ENCODE results near the gene NXPE3.
"Not testable (repeated sequence)": the region's sequence is repeated elsewhere in the genome, so short reads cannot be mapped to it uniquely, and the experiment has no call there.

The NXPE3 gene

DNA sequence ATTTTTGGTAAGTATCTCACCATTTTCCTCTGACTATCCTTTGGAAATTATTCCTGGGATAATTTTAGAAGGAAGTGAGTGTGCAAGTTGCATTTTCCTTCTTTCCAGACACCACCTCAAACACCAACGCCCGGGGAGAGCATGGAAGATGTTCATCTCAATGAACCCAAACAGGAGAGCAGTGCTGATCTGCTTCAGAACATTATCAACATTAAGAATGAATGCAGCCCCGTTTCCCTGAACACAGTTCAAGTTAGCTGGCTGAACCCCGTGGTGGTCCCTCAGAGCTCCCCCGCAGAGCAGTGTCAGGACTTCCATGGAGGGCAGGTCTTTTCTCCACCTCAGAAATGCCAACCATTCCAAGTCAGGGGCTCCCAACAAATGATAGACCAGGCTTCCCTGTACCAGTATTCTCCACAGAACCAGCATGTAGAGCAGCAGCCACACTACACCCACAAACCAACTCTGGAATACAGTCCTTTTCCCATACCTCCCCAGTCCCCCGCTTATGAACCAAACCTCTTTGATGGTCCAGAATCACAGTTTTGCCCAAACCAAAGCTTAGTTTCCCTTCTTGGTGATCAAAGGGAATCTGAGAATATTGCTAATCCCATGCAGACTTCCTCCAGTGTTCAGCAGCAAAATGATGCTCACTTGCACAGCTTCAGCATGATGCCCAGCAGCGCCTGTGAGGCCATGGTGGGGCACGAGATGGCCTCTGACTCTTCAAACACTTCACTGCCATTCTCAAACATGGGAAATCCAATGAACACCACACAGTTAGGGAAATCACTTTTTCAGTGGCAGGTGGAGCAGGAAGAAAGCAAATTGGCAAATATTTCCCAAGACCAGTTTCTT, 74.2 kb downstream of the NXPE3 start:
- DNase-seq (ENCODE audit: low spot score): no peak

DNA sequence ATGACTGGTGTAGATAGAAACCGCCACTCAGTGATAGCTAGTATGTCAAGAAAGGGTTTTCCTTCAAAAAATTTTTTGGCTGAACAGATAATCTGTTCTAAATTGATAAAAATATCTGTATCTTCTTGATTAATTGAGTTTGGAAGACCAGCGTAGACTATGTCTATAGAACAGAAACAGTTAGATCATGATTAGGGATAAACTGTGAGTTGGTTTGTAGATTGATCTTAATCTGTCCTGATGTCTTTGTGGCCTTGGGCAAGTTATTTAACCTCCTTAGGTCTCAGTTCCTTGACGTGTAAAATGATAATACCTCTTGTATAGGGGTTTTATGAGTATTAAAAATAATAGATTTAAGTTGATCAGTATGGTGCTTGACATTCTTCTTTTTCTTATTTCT, 75.0 kb downstream of the NXPE3 start:
- DNase-seq (ENCODE audit: low spot score): no peak

DNA sequence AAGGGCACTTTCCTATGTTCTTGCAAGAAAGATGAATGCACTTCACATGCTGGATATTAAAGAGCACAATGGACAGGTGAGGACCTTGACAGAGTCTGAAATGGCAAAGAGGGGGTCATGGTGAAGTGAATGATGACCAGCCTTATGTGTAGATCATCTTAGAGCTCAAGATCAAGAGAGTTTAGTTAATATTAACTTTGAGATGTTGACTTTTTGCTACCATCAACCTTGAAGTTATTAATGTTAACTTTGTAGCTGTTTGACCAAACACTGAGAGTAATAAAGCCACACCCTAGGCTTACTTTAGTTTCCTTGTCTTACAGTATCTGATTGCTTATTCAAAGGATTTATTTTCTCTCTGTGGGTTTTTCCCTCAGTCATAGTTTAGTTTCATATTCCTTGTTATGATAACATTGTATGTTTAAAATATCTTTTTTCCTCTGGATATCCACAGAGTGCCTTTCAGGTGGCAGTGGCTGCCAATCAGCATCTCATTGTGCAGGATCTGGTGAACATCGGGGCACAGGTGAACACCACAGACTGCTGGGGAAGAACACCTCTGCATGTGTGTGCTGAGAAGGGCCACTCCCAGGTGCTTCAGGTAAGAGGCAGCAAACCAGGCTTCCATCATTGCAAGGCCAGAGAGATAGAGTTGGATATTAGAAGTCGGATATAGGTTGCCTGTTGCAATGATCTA, 75.7 kb downstream of the NXPE3 start:
- peak; percentile 64 for DNase-seq (ENCODE audit: low spot score)

DNA sequence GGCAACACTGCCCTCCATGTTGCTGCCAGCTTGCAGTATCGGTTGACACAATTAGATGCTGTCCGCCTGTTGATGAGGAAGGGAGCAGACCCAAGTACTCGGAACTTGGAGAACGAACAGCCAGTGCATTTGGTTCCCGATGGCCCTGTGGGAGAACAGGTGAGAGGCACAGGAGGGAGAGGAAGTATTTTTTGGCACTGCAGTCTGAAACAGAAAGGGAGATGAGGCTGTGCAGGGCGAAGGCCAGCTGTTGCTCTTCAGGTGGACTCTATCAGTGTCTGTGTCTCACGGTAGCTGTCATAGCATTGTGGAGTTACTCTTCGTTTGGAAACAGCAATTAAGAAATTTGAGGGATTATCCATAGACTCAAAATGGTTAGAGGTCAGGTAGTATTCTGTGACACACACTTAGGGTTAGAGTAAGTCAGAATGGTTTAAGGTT, 78.3 kb downstream of the NXPE3 start:
- no peak for DNase-seq (ENCODE audit: low spot score)

DNA sequence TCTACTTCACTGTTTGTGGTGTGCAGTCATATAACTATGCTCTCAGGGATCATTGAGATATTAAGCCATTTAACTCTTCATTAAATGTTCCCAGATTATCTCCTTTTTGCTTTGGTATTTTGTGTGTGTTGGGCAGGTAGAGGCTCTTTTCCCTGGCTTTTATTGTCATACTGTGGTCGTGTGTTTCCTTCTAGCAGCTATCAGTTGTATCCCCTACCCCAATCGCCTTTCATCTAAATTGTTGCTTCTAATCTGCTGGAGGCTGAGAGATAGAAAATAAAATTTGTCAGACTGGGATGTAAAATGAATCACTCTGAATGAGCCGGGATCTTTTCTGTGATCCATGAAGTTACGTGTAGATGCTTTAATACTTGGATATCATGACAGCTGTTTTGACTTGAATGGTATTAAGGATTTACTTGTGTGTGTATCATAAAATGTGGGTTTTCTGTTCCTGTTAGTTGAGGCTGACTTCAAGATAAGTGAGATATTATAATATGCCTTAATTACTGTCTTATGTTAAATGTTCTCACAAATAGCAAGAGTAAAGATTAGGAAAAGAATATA, 79.5 kb downstream of the NXPE3 start:
- DNase-seq (ENCODE audit: low spot score): no peak

DNA sequence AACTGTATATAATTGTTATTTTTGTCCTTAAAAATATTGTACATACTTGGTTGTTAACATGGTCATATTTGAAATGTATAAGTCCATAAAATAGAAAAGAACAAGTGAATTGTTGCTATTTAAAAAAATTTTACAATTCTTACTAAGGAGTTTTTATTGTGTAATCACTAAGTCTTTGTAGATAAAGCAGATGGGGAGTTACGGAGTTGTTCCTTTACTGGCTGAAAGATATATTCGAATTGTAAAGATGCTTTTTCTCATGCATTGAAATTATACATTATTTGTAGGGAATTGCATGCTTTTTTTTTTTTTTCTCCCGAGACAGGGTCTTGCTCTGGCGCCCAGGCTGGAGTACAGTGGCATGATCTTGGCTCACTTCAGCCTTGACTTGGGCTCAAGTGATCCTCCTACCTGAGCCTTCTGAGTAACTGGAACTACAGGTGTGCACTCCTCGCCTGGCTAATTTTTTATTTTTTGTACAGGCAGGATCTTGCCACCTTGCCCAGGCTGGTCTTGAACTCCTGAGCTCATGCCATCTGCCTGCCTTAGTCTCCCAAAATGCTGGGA, 81.0 kb downstream of the NXPE3 start:
- no peak for DNase-seq (ENCODE audit: low spot score)

DNA sequence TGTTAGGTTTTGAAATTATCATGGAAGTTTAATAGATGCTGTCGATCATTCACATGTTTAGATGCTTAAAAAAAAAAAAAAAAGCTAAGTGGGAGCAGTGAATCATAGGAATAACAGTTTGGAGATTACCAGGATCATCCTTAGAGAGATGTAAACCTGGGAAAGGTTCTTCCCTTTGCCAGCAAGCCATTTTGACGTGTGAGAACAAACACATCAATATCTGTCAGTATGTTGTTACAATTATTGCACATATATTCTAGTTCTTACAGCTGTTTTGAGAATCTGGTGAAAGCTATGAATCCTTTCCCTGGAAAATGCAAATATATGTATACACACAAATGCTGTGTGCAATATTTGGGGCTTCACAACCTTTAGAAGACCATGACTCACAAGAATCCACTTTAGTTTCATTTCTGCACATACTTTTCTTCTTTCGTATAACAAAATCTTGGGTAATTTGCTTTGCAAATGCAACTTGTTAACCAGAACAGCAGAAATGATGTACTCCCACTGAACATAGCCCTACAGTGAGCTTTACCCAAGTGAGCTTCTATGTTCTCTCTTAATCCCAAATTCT, 82.3 kb downstream of the NXPE3 start:
- no peak for DNase-seq (ENCODE audit: low spot score)

DNA sequence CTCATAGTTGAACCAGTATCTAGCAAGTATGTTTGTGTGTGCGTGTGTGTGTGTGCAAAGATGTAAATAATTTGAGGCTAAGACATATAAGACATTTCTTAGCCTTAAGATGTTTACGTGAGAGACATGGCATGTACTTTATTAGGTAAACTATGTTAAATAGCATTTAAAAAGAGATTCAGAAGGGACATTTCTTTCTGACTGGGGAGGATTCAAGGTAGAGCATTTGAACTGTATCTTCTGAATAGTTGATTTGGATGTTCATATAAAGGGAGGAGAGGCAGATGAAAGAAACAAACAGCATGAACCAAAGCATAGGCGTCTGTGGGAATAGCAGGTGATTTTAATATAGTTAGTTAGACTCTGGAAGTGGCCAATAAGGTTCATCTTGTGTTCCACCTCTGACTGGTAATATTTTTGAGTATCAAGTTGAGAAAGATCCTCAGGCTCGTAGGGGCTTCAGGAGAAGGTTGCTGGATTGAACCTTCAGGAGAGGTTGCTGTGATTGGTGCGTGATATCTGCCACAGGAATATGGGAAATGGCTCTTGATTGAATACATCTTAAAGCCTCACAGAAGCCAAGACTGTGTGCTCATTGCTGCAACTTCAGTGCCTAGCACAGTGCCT, 82.9 kb downstream of the NXPE3 start:
- DNase-seq (ENCODE audit: low spot score): no peak

DNA sequence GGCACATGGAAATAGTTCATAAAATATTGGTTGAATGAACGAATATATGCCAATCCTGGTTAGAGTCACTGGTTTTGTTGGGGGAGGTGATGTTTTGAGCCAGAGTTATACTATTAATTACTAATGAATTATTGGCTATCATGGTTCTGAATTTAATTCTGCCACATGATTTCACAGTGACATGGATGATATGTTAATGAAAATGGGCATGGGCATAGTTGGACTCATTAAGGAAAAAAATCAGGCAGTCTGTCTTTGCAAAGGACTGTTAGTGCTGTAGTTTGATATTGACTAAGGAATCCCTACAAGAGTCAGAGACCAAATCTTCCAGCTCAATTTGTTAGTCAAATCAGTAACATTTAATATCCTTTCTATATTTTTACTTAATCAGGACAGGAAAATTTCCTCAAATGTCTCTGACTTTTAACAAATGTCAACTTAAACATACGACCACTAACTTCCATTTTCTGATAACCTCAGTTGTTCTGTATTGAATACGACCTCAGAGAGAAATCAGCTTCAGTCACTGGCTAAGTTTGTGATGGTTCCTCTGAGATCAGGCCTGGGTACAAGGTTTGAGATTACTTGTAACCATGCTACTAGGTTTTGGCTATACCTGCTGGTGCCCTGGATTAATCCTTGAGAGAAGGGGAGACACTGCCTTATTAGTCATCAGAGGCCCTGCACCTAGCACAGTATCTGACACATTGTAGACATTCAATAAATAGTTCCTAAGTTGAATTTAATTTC, 83.6 kb downstream of the NXPE3 start:
- DNase-seq (ENCODE audit: low spot score): no peak

DNA sequence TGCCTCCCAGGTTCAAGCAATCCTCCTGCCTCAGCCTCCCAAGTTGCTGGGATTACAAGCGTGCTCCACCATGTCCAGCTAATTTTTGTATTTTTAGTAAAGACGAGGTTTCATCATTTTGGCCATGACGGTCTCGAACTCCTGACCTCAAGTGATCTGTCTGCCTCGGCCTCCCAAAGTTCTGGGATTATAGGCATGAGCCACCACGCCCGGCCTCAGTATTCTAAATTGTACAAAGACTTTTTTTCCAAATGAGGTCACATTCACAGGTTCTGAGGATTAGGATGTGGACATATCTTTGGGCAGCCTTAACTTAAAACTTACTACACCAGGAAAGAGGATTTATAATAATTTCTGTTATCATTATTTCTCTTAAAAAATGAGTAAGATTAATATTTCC, 85.9 kb downstream of the NXPE3 start:
- not testable (repeated sequence) for DNase-seq (ENCODE audit: low spot score)

DNA sequence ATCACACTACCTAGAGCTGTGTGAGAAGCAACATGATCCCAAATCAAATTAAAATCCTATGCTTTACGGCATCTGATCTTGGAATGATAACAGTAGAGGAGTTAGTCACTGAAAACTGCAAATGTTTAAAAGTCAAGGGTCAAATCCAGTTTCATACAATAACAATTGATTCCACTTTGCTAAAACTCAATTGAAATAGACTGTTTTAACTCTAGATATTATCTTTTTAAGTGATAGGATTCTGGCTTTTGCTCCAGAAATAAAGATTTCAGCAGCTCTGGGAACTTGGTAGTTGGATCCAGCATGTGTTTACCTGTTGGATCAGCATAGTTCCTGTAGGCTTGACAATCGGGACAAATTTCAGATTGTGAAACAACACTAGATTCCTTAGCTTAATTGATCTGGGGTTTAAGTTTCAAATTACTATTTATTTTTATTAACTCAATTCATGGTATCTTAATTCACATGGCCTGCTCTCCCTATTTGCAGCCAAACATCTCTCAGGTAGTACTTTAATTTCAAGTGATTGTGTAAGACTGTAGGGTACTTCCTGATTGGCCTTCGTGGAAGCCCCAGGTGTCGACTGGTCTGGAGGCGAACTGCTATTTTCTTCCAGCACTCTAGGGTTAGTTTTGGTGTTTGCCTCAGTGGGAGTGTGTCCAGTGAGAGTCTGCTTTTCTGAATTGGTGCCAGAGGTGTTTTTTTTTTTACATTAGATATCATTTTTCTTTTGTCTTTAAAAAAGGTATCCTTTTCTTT, 86.9 kb downstream of the NXPE3 start:
- no peak for DNase-seq (ENCODE audit: low spot score)

DNA sequence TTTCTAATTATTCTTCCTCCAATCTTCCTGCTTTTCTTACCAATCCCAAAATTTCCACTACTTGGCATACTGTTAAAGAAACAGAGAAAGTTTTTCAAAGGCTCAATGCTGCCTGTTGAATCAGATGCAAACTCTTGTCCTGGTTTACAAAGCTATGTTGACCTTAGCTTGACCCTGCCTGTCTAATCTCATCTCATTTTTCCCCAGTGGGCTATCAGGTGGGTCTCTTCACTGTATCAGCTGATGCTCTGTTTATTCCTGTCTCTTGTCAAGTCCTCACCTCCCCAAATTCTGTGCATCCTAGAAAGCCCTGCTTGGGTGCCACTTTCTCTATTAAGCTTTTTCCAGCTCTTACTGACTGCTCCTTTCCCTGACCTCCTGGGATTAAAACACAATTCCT, 88.5 kb downstream of the NXPE3 start:
- no peak for DNase-seq (ENCODE audit: low spot score)

DNA sequence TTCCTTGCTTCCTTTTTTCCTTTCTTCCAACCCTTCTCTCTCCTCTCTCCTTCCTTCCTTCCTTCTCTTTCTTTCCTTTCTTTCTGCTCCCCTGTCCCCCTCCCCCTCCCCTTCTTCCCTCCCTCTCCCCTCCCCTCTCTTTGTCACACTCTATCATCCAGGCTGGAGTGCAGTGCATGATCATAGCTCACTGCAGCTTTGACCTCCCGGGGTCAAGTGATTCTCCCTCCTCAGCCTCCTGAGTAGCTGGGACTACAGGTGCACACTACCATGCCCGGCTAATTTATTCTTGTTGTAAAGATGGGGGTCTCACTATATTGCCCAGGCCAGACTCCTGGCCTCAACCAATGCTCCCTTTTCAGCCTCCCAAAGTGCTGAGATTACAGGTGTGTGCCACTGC, 89.0 kb downstream of the NXPE3 start:
- DNase-seq (ENCODE audit: low spot score): no peak

DNA sequence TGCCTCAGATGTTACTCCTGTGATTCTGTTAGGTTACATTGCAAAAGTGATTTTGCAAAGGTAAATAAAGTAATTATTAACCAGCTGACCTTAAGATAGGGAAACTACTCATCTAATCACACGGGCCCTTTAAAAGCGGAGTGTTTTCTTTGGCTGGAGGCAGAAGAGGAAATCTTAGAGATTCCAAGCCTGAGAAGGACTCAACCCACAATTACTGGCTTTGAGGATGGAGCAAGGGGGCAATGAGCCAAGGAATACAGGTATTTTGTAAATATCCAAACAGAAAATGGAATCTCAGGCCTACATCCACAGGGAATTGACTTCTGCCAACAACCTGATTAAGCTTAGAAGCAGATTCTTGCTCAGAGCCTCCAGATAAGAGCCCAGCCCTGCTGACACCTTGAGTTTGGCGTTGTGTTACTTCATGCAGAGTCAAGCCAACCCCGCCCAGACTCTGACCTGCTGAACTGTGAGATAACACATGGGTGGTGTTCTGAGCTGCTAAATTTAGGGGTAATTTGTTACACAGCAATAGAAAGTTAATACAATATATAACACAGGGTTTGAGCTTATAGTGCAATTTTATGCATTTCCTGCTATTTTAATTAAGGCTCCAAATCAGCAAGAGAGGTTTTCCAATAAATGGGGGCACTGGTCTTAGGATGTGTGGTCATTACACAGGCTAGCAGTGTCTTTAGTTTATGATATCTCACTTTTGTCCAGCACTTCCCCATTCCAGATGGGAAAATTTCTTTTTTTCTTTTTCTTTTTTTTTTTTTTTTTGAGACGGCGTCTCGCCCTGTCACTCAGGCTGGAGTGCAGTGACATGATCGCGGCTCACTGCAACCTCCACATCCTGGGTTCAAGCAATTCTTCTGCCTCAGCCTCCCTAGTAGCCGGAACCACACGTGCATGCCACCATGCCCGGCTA, 89.8 kb downstream of the NXPE3 start:
- peak; percentile 59 for DNase-seq (ENCODE audit: low spot score)

DNA sequence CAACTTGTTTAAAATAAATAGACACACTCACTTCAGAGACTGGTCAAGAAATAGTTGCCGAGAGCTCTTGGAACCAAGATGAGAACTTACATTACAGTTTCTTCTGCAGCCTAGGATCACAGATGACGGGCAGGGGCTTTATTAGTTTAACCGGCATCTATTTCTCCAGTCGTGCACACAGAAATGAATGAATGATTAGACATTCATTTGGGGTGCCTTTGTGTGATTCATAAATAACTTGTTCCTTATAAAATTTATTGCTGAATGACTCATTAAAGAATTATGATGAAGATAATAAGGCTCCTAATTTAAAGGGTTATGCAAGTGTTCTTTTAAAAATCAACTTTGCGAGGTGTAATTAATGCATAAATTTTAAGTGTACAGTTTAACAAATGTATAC, 91.1 kb downstream of the NXPE3 start:
- DNase-seq (ENCODE audit: low spot score): no peak

DNA sequence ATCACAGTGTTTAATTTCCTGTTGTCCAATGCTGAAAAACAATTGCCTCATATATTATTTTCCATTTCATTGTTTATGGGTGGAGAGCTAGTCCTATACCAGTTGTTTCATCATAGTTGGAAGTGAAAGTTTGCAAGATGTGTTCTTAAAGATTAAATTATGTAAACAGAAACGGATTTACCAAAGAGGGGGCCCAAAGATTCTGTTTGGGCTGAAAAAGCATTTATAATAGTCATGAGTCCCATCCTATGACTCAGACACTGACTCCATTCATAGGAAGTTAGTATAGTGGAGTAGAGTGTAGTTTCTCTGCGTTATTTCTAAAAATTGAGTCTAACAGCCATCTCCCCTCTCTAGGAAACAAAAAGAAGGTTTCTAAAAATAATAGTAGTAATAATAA, 94.6 kb downstream of the NXPE3 start:
- DNase-seq (ENCODE audit: low spot score): no peak

DNA sequence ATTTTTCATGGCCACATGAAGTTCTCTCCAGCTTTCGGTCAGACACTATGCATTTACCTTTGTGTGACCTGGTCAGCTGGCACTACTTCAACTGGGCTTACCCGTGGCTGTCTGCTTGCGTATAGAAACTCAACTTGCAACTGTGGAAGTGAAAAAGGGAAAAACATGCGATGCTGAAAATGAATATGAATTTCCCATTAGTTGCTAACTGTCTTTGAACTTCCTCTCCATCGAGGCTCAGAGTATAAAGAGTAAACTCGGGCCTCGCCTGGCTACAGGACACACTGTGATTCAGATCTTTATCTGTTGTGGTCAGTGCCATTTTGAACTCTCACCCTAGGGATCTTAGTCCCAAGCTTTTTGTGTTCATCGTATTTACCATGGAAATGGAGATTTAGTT, 97.1 kb downstream of the NXPE3 start:
- no peak for DNase-seq (ENCODE audit: low spot score)
